ENCODE data around the gene PYGB.

GRCh38 chr20:25284131-25284601, 36.3 kb downstream of the PYGB start:
- TF ChIP-seq SUZ12 (IDR thresholded peaks at IDR 0.05; ENCODE audit: extremely low read depth, insufficient read depth, insufficient read length) (no peak), ZNF274 (IDR thresholded peaks at IDR 0.05; ENCODE audit: low read depth, low read length) (no peak)

Data from NT2/D1 (cell line).